Ascending aorta (tissue), 2 donors: ENCODE measurements around the gene CORO1C. TPM values are rescaled to one million over a fixed set of nuclear protein-coding genes. Genes with fewer than 3 reads are reported as not detected.
"Not testable (repeated sequence)": the region's sequence is repeated elsewhere in the genome, so short reads cannot be mapped to it uniquely, and the experiment has no call there.

Source experiments
- DNase-seq, 2 donors: peaks; one replicate each; pipeline ENCODE4 v3.0.0-alpha.2; 2019; ENCODE audit warnings: low spot score in 2 of 2
- H3K27ac ChIP-seq, 2 donors: fragments of 200-600 bp; sonication (generic); one replicate each; pipeline ENCODE4 v1.5.1; 2016 to 2017; ENCODE audit warnings: mild to moderate bottlenecking in 1 of 2
- H3K27me3 ChIP-seq: fragments of 200-600 bp; sonication (generic); one replicate; pipeline ENCODE4 v1.5.1; 2017
- H3K36me3 ChIP-seq, 2 donors: fragments of 200-600 bp; sonication (generic); one replicate each; pipeline ENCODE4 v1.5.1; 2016
- H3K4me1 ChIP-seq, 2 donors: fragments of 200-600 bp; sonication (generic); one replicate each; pipeline ENCODE4 v1.5.1; 2016 to 2017; ENCODE audit warnings: mild to moderate bottlenecking in 1 of 2
- H3K4me3 ChIP-seq, 2 donors: fragments of 200-600 bp; sonication (generic); one replicate each; pipeline ENCODE4 v1.5.1; 2016 to 2017; ENCODE audit warnings: mild to moderate bottlenecking in 1 of 2
- H3K9me3 ChIP-seq, 2 donors: fragments of 200-600 bp; sonication (generic); one replicate each; pipeline ENCODE4 v1.5.1; 2016
- intact Hi-C: fragments of 100-400 bp; cut with DNase I; formaldehyde crosslinking; loops from one replicate; pipeline ENCODE4 v1.15.1; 2023
- total RNA-seq: library from RNA; depleted of rRNA; stranded (reverse); fragments of >200 nt; gene quantifications from one replicate; pipeline ENCODE4 v1.1.0, GENCODE V29; 2016
- TF ChIP-seq, protein P1 (sequence below), 3 experiments: fragments of 200-600 bp in 2 of 3; fragments of 450-650 bp in 1 of 3; sonication (generic) in 2 of 3; IDR thresholded peaks; one replicate each; pipeline ENCODE4 v1.5.1; 2016 to 2019; ENCODE audit warnings: antibody characterized with exemption in 3 of 3, mild to moderate bottlenecking in 1 of 3, moderate library complexity in 1 of 3

Gene CORO1C
- total RNA-seq, 1 donor from 2014 or later: 106 TPM

DNA sequence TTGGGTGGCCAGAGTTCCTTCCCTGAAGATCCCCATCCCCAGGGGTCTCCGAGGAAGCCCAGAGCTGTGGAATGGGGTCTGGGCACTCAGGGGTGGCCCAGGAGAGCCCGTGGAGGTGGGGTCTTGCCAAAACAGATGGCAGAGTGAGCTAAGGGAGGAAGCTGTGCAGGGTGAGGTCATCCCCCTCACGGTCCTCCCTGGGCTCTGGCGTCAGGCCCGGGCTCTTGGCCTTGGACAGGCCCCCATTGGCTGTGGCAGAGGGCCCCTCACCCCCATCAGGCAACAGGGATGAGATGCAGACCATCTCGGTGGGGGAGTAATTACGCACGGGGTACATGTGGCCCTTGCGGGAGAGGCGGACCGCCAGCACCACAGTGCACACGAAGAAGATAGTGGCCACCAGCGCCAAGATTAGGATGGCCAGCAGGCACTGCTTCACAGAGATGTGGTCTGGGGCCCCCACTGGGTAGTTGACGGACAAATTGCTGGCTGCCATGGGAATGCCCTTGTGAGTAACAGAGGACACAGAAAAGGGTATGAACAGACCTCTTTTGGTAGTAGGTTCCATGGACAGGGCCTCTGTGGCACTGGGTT is 108.3 kb downstream of the CORO1C start:
- Histone ChIP-seq H3K27ac (no peak overlapping the region), H3K36me3 (no peaks in the 10 kb centered on the region), H3K27me3 (no peaks in the 10 kb centered on the region), H3K4me3 (no peak overlapping the region), H3K9me3 (no peaks in the 10 kb centered on the region), H3K4me1 (no peaks in the 10 kb centered on the region)
- intact Hi-C loops: no loop called here
- DNase-seq: no peak
- TF ChIP-seq, protein P1, sequence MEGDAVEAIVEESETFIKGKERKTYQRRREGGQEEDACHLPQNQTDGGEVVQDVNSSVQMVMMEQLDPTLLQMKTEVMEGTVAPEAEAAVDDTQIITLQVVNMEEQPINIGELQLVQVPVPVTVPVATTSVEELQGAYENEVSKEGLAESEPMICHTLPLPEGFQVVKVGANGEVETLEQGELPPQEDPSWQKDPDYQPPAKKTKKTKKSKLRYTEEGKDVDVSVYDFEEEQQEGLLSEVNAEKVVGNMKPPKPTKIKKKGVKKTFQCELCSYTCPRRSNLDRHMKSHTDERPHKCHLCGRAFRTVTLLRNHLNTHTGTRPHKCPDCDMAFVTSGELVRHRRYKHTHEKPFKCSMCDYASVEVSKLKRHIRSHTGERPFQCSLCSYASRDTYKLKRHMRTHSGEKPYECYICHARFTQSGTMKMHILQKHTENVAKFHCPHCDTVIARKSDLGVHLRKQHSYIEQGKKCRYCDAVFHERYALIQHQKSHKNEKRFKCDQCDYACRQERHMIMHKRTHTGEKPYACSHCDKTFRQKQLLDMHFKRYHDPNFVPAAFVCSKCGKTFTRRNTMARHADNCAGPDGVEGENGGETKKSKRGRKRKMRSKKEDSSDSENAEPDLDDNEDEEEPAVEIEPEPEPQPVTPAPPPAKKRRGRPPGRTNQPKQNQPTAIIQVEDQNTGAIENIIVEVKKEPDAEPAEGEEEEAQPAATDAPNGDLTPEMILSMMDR (IDR thresholded peaks at IDR 0.05): no peak

DNA sequence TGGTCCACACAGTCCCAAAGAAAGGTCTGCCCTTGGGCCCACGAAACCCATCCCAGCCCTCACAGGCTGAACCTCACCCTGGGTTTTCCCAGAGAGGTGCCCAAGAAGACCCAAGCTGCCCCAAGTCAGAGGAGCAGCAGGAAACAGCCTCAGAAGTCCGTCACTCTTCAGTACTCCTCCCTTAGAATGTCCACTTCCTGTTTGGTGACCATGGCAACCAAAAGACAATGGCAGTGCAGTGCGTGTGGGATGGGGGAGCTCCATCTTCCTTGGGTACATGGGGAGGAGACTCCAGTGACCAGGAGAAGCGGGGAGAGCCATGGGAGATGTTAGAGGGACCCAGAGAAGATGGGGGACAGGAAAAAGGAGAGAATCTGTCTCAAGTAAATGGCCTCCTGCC is 108.9 kb downstream of the CORO1C start:
- no peaks in the 10 kb centered on the region for H3K27me3 ChIP-seq
- no peaks in the 10 kb centered on the region for H3K4me1 ChIP-seq
- intact Hi-C loops: no loop called here
- no peak overlapping the region for H3K4me3 ChIP-seq
- no peaks in the 10 kb centered on the region for H3K36me3 ChIP-seq
- TF ChIP-seq, protein P1 (IDR thresholded peaks at IDR 0.05): no peak
- no peak for DNase-seq
- H3K9me3 ChIP-seq: no peaks in the 10 kb centered on the region
- no peak overlapping the region for H3K27ac ChIP-seq

DNA sequence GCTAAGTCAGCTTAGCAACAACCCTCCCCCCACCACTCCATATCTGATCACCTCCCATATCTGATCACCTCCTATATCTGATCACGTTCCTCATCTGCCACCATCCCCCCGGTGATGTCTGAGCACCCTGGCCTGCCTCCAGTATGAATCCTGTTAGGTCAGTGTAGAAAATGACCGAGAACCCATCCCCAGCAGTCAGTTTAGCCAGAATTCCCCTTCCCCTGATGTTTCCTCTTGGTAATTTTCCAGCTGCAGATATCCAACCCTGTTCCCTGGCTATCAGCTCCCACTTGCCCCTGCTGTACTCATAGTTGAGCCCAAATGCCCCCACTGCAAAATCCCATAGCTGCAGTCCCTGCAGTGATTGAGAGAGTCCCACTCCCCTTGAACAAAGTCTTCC is 110.2 kb downstream of the CORO1C start:
- Histone ChIP-seq H3K4me1 (no peaks in the 10 kb centered on the region), H3K27ac (no peak overlapping the region), H3K36me3 (no peaks in the 10 kb centered on the region), H3K27me3 (no peaks in the 10 kb centered on the region), H3K9me3 (no peaks in the 10 kb centered on the region), H3K4me3 (no peak overlapping the region)
- intact Hi-C loops: no loop called here
- TF ChIP-seq, protein P1 (IDR thresholded peaks at IDR 0.05): no peak
- DNase-seq: no peak

DNA sequence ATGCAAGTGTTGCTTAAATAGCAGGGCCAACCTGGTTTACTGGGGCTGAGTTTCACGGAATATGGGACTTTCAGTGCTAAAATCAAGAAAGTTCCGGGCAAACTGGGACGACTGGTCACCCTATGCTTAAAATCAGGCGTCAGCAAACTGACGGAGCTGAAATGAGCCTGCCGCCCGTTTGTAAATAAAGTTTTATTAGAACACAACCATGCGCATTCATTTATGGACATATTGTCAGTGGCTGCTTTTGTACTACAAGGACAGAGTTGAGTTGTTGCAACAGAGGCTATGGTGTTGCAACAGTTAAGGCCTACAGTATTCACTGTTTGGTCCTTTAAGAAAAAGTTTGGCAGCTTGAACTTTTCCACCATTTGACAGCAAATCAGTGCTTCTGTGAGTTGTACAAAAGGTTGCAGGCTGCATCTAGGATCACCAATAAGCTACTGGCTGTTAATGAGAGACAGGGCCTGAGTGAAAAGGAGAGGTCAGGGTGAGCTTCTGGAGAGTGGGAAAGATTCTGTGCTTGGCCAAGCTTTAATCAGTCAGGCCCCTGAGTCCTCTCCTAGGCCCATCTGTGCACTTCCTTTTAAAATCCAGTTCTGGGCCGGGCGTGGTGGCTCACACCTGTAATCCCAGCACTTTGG is 111.0 kb downstream of the CORO1C start:
- no peak overlapping the region for H3K27ac ChIP-seq
- no peaks in the 10 kb centered on the region for H3K27me3 ChIP-seq
- intact Hi-C loops: no loop called here
- no peak for DNase-seq
- TF ChIP-seq, protein P1 (IDR thresholded peaks at IDR 0.05): no peak
- H3K36me3 ChIP-seq: no peaks in the 10 kb centered on the region
- no peak overlapping the region for H3K4me3 ChIP-seq
- peaks cover 0 to 3% of the 10 kb centered on the region in 2 donors for H3K9me3 ChIP-seq
- H3K4me1 ChIP-seq: no peaks in the 10 kb centered on the region

DNA sequence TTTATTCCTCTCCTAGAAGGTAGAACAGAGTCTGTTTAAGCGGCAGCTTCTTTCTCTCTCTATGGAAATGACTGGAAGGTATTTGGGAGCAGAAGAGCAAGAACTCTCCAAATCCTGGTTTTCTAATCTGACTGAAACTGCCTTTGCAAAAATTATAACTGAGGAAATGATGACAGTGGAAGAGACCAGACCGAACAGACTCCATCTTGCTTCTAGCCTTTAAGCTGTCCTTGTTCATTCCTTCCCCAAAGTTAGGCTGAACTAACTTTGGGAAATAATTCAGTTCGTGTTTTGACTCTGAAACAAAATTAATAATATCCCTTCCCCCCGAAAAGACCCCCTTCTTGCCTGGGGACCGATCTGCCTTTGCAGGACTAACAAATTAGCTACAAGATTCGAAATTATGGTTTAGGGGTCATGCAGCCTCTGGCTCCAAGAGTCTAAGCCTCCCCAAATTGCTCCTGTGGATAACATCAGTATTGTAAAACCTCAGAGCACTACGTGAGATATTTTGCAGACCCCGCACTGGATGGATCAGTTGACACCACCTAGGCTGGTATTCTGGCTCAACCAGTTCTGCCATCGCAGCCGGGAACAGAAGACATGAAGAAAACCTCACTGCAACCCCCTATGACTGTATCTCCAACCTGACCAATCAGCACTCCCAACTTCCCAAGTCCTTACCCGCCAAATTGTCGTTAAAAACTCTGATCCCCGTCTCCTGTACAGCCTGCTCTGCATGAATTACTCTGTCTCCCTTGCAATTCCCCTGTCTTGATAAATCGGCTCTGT is 111.8 kb downstream of the CORO1C start:
- no peaks in the 10 kb centered on the region for H3K36me3 ChIP-seq
- TF ChIP-seq, protein P1 (IDR thresholded peaks at IDR 0.05): no peak
- H3K9me3 ChIP-seq: peaks cover 0 to 3% of the 10 kb centered on the region in 2 donors
- no peak overlapping the region for H3K27ac ChIP-seq
- intact Hi-C loops: loop anchor here (5.0 kb wide), 2 partner anchors 183 to 333 kb away; no protein-coding TSS in a partner anchor
- H3K4me3 ChIP-seq: no peak overlapping the region
- H3K4me1 ChIP-seq: no peaks in the 10 kb centered on the region
- no peaks in the 10 kb centered on the region for H3K27me3 ChIP-seq
- no peak for DNase-seq

DNA sequence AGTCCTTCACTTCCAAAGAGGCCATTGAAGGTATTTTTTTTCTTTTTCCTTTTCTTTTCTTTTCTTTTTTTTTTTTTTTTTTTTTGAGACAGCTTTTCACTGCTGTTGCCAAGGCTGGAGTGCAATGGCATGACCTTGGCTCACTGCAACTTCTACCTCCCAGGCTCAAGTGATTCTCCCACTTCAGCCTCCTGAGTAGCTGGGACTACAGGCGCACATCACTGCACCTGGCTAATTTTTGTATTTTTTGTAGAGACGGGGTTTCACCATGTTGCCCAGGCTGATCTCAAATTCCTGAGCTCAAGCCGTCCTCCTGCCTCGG is 112.4 kb downstream of the CORO1C start:
- not testable (repeated sequence) for DNase-seq, H3K36me3 ChIP-seq, H3K4me1 ChIP-seq, H3K9me3 ChIP-seq, H3K27ac ChIP-seq, H3K27me3 ChIP-seq, H3K4me3 ChIP-seq
- intact Hi-C loops: loop anchor here (1.0 to 5.0 kb wide), 3 partner anchors 55 to 333 kb away; no protein-coding TSS in a partner anchor
